Measurements from ENCODE around the gene MRAS.
"Not testable (repeated sequence)": the region's sequence is repeated elsewhere in the genome, so short reads cannot be mapped to it uniquely, and the experiment has no call there.

MRAS gene

DNA sequence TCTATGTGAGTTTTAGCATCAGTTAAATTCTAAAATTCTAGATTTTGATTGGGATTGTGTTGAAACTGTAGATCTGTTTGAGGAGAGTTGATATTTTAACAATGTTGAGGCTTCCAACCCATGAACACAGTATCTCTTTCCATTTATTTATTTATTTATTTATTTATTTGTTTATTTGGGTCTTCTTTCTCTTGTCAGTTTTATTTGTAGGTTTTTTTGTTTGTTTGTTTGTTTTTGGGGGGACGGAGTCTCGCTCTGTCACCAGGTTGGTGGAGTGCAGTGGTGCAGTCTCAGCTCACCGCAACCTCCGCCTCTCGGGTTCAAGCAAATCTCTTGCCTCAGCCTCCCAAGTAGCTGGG lies 25.3 kb downstream of the MRAS start:
- Histone ChIP-seq H3K27me3 (replicated peaks; ENCODE audit: control insufficient read depth, insufficient read depth, low read length) (peaks cover 4% of the 10 kb centered on the region; the same call in 1 of the 2 replicates), H3K36me3 (ENCODE audit: control insufficient read depth, insufficient read depth, low read length) (no peaks in the 10 kb centered on the region), H3K4me3 (replicated peaks; ENCODE audit: low read depth, low read length) (no peak overlapping the region)
- TF ChIP-seq, protein P1, sequence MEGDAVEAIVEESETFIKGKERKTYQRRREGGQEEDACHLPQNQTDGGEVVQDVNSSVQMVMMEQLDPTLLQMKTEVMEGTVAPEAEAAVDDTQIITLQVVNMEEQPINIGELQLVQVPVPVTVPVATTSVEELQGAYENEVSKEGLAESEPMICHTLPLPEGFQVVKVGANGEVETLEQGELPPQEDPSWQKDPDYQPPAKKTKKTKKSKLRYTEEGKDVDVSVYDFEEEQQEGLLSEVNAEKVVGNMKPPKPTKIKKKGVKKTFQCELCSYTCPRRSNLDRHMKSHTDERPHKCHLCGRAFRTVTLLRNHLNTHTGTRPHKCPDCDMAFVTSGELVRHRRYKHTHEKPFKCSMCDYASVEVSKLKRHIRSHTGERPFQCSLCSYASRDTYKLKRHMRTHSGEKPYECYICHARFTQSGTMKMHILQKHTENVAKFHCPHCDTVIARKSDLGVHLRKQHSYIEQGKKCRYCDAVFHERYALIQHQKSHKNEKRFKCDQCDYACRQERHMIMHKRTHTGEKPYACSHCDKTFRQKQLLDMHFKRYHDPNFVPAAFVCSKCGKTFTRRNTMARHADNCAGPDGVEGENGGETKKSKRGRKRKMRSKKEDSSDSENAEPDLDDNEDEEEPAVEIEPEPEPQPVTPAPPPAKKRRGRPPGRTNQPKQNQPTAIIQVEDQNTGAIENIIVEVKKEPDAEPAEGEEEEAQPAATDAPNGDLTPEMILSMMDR (IDR thresholded peaks at IDR 0.05; ENCODE audit: insufficient read depth, low read length, poor library complexity, severe bottlenecking) = no peak
- DNase-seq (ENCODE audit: extremely low read depth, insufficient read length) = no peak

DNA sequence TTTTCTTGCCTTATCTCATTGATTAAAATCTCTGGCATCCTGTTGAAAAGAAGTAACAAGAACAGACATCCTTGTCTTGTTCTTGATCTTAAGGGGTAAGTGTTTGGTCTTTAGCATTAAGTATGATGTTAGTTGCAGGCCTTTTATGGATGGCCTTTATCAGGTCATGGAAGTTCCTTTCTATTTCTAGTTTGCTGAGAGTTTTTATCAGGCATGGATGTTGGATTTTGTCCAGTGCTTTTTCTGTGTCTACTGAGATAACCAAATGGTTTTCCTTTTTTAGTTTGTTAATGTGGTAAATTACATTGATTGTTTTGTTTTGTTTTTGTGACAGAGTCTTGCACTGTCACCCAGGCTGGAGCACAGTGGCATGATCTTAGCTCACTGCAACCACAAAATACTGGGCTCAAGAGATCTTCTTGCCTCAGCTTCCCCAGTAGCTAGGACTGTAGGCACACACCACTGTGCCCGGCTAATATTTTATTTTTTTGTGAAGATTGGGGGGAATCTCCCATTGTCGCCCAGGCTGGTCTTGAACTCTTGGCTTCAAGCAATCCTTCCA lies 26.3 kb downstream of the MRAS start:
- TF ChIP-seq, protein P1 (IDR thresholded peaks at IDR 0.05; ENCODE audit: insufficient read depth, low read length, poor library complexity, severe bottlenecking) = no peak
- no peak overlapping the region for H3K4me3 ChIP-seq (replicated peaks; ENCODE audit: low read depth, low read length)
- no peak for DNase-seq (ENCODE audit: extremely low read depth, insufficient read length)
- H3K36me3 ChIP-seq (ENCODE audit: control insufficient read depth, insufficient read depth, low read length) = no peaks in the 10 kb centered on the region
- no peaks in the 10 kb centered on the region; the same call in 1 of the 2 replicates for H3K27me3 ChIP-seq (replicated peaks; ENCODE audit: control insufficient read depth, insufficient read depth, low read length)

DNA sequence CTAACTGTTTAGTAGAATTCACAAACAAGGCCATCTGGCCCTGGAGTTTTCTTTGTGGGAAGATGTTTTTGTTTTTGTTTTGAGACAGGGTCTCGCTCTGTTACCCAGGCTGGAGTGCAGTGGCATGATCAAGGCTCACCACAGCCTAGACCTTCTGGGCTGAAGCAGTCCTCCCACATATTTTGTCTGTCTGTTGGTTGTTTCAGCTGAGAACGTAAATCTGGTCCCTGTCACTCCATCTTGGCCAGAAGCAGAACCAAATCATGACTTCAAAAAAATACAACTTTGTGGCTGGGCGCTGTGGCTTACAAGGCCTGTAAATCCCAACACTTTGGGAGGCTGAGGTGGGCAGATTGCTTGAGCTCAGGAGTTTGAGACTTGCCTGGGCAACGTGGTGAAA lies 27.1 kb downstream of the MRAS start:
- Histone ChIP-seq H3K27me3 (replicated peaks; ENCODE audit: control insufficient read depth, insufficient read depth, low read length) (no peaks in the 10 kb centered on the region; the same call in 1 of the 2 replicates), H3K4me3 (replicated peaks; ENCODE audit: low read depth, low read length) (no peak overlapping the region), H3K36me3 (ENCODE audit: control insufficient read depth, insufficient read depth, low read length) (no peaks in the 10 kb centered on the region)
- DNase-seq (ENCODE audit: extremely low read depth, insufficient read length) = no peak
- TF ChIP-seq, protein P1 (IDR thresholded peaks at IDR 0.05; ENCODE audit: insufficient read depth, low read length, poor library complexity, severe bottlenecking) = no peak

DNA sequence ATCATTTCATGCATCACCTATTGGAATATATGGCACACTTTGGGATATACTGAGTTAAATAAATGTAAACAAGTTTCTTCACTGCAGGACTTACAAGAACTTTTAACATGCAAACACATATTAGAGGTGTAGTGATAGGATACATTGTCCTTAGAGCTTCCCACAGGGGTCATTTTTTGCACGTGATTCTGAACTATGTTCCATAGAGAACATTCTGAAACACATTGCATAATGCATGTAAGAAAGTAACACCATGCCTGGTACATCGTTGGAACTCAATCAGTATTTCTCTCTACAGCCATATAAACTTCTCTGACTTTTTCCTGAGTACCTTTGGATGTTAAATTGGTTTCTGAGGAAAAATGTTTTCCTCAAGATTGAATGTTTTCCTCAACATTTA lies 28.3 kb downstream of the MRAS start:
- DNase-seq (ENCODE audit: extremely low read depth, insufficient read length) = no peak
- H3K36me3 ChIP-seq (ENCODE audit: control insufficient read depth, insufficient read depth, low read length) = no peaks in the 10 kb centered on the region
- no peak overlapping the region for H3K4me3 ChIP-seq (replicated peaks; ENCODE audit: low read depth, low read length)
- TF ChIP-seq, protein P1 (IDR thresholded peaks at IDR 0.05; ENCODE audit: insufficient read depth, low read length, poor library complexity, severe bottlenecking) = no peak
- no peaks in the 10 kb centered on the region; the same call in 1 of the 2 replicates for H3K27me3 ChIP-seq (replicated peaks; ENCODE audit: control insufficient read depth, insufficient read depth, low read length)

DNA sequence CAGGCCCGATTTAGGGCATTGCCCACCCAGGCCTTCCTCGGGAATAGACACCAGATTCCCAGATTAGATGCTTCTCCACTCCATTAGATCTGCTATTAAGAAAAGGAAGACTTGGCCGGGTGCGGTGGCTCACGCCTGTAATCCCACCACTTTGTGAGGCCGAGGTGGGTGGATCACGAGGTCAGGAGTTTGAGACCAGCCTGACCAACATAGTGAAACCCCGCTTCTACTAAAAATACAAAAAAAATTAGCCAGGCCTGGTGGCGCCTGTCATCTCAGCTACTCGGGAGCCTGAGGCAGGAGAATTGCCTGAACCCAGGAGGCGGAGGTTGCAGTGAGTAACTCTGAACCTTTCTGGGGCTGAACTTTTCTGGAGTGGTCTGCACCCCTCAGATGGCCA lies 28.8 kb downstream of the MRAS start:
- not testable (repeated sequence) for DNase-seq (ENCODE audit: extremely low read depth, insufficient read length); H3K36me3 ChIP-seq (ENCODE audit: control insufficient read depth, insufficient read depth, low read length); H3K27me3 ChIP-seq (replicated peaks; ENCODE audit: control insufficient read depth, insufficient read depth, low read length); H3K4me3 ChIP-seq (replicated peaks; ENCODE audit: low read depth, low read length)

DNA sequence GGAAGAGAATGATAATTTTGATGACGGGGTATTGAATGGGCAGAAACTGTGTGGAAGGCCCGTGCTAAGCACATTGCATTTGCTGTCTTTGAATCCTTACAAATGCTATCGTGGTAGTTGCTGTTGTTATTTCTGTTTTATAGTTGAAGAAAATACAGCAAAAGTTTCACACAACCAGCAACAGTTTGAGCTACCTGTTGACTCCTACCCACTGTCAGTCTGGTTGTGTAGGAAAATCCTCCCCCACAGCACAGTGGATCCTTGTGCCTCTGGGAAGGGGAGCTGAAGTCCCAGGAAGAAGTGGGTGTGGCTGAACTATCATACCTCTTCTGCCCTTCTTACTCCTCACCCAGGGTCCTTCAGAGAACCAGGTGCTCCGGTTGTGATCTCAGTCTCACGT lies 29.4 kb downstream of the MRAS start:
- no peak overlapping the region for H3K4me3 ChIP-seq (replicated peaks; ENCODE audit: low read depth, low read length)
- DNase-seq (ENCODE audit: extremely low read depth, insufficient read length) = no peak
- TF ChIP-seq, protein P1 (IDR thresholded peaks at IDR 0.05; ENCODE audit: insufficient read depth, low read length, poor library complexity, severe bottlenecking) = no peak
- no peaks in the 10 kb centered on the region for H3K36me3 ChIP-seq (ENCODE audit: control insufficient read depth, insufficient read depth, low read length)
- no peaks in the 10 kb centered on the region; the same call in 1 of the 2 replicates for H3K27me3 ChIP-seq (replicated peaks; ENCODE audit: control insufficient read depth, insufficient read depth, low read length)

Measured in GM06990 (cell line).